SK-N-SH treated with all-trans-retinoic acid at 6 μM for 48 hours (cell line): ENCODE measurements around the gene SREBF2.

Source experiments
- ATAC-seq: fragments of 200-7000 bp; cut with Tn5 transposase; 3 replicates; pipeline ENCODE4 v1.9.1; 2020; ENCODE audit warnings: mild to moderate bottlenecking, moderate library complexity
- BACH2 ChIP-seq: fragments of 250-450 bp; sonication (Bioruptor Pico); IDR thresholded peaks from 2 replicates; pipeline ENCODE4 v1.9.0; 2021; ENCODE audit warnings: mild to moderate bottlenecking, borderline replicate concordance
- CSDC2 ChIP-seq: fragments of 250-450 bp; sonication (Bioruptor Pico); IDR thresholded peaks from 2 replicates; pipeline ENCODE4 v1.5.0; 2020; ENCODE audit warnings: mild to moderate bottlenecking, moderate library complexity
- ESRRG ChIP-seq: fragments of 250-450 bp; sonication (Bioruptor Pico); IDR thresholded peaks from 2 replicates; pipeline ENCODE4 v1.6.1; 2021; ENCODE audit warnings: mild to moderate bottlenecking
- GLIS3 ChIP-seq: fragments of 250-450 bp; sonication (Bioruptor Pico); IDR thresholded peaks from 2 replicates; pipeline ENCODE4 v1.5.0; 2020; ENCODE audit warnings: mild to moderate bottlenecking, moderate library complexity
- ISL1 ChIP-seq: fragments of 250-450 bp; sonication (Bioruptor Pico); IDR thresholded peaks from 2 replicates; pipeline ENCODE4 v2.1.2; 2022; ENCODE audit warnings: mild to moderate bottlenecking, moderate library complexity
- OSR1 ChIP-seq: fragments of 250-450 bp; sonication (Bioruptor Pico); IDR thresholded peaks from 2 replicates; pipeline ENCODE4 v1.8.0; 2022; ENCODE audit warnings: moderate library complexity, mild to moderate bottlenecking, inconsistent platforms
- PPARA ChIP-seq: fragments of 250-450 bp; sonication (Bioruptor Pico); IDR thresholded peaks from 2 replicates; pipeline ENCODE4 v1.5.0; 2020; ENCODE audit warnings: mild to moderate bottlenecking, borderline replicate concordance
- RARB ChIP-seq: fragments of 250-450 bp; sonication (Bioruptor Pico); IDR thresholded peaks from 2 replicates; pipeline ENCODE4 v1.8.0; 2021; ENCODE audit warnings: mild to moderate bottlenecking, moderate library complexity
- TCF4 ChIP-seq: fragments of 250-450 bp; sonication (Bioruptor Pico); IDR thresholded peaks from 2 replicates; pipeline ENCODE4 v1.8.0; 2021; ENCODE audit warnings: mild to moderate bottlenecking, moderate library complexity, borderline replicate concordance
- TOX ChIP-seq: fragments of 250-450 bp; sonication (Bioruptor Pico); IDR thresholded peaks from 2 replicates; pipeline ENCODE4 v1.8.0; 2021; ENCODE audit warnings: mild to moderate bottlenecking, moderate library complexity, borderline replicate concordance
- ZC3H10 ChIP-seq: fragments of 250-450 bp; sonication (Bioruptor Pico); IDR thresholded peaks from 2 replicates; pipeline ENCODE4 v1.5.1; 2021; ENCODE audit warnings: mild to moderate bottlenecking, moderate library complexity
- ZFP3 ChIP-seq: fragments of 250-450 bp; sonication (Bioruptor Pico); IDR thresholded peaks from 2 replicates; pipeline ENCODE4 v1.5.0; 2020; ENCODE audit warnings: mild to moderate bottlenecking, moderate library complexity
- ZFP30 ChIP-seq: fragments of 450-650 bp; formaldehyde crosslinking; IDR thresholded peaks from 2 replicates; pipeline ENCODE4 v1.5.0; 2022; ENCODE audit warnings: mild to moderate bottlenecking, moderate library complexity
- ZNF565 ChIP-seq: fragments of 450-650 bp; formaldehyde crosslinking; conservative IDR thresholded peaks from 2 replicates; pipeline ENCODE4 v1.5.0; 2020; ENCODE audit warnings: low read depth, mild to moderate bottlenecking, moderate library complexity
- ZNF70 ChIP-seq: fragments of 450-650 bp; formaldehyde crosslinking; IDR thresholded peaks from 2 replicates; pipeline ENCODE4 v1.5.0; 2020; ENCODE audit warnings: mild to moderate bottlenecking, moderate library complexity
- ZNF8 ChIP-seq: fragments of 450-650 bp; formaldehyde crosslinking; IDR thresholded peaks from 2 replicates; pipeline ENCODE4 v1.5.0; 2020; ENCODE audit warnings: mild to moderate bottlenecking, moderate library complexity
- TF ChIP-seq, protein P1 (sequence below): fragments of 250-450 bp; sonication (Bioruptor Pico); IDR thresholded peaks from 2 replicates; pipeline ENCODE4 v1.5.0; 2020; ENCODE audit warnings: mild to moderate bottlenecking, moderate library complexity
- TF ChIP-seq, protein P2 (sequence below): fragments of 250-450 bp; sonication (Bioruptor Pico); IDR thresholded peaks from 2 replicates; pipeline ENCODE4 v1.5.1; 2021; ENCODE audit warnings: mild to moderate bottlenecking, moderate library complexity
- TF ChIP-seq, protein P3 (sequence below): fragments of 250-450 bp; sonication (Bioruptor Pico); IDR thresholded peaks from 2 replicates; pipeline ENCODE4 v1.5.1; 2020; ENCODE audit warnings: low read depth, mild to moderate bottlenecking, moderate library complexity

SREBF2 gene

DNA sequence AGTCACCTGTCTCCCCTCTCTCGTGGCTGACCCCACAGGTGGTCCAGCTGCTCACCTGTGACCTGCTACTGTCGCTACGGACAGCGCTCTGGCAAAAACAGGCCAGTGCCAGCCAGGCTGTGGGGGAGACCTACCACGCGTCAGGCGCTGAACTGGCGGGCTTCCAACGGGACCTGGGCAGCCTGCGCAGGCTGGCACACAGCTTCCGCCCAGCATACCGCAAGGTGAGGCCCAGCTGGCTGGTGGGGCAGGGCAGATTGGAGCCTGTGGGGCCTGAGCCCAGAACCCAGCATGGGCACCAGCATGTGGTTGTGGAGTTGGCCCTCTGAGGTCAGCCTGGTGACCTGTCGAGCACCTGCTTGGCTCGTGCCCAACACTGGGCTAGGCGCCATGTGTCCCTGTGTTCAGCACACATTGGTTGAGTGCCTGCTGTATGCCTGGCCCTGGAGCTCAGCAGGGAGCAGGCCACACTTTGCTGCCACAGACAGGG is 70.1 kb downstream of the SREBF2 start (continued):
- TF ChIP-seq, protein P1, sequence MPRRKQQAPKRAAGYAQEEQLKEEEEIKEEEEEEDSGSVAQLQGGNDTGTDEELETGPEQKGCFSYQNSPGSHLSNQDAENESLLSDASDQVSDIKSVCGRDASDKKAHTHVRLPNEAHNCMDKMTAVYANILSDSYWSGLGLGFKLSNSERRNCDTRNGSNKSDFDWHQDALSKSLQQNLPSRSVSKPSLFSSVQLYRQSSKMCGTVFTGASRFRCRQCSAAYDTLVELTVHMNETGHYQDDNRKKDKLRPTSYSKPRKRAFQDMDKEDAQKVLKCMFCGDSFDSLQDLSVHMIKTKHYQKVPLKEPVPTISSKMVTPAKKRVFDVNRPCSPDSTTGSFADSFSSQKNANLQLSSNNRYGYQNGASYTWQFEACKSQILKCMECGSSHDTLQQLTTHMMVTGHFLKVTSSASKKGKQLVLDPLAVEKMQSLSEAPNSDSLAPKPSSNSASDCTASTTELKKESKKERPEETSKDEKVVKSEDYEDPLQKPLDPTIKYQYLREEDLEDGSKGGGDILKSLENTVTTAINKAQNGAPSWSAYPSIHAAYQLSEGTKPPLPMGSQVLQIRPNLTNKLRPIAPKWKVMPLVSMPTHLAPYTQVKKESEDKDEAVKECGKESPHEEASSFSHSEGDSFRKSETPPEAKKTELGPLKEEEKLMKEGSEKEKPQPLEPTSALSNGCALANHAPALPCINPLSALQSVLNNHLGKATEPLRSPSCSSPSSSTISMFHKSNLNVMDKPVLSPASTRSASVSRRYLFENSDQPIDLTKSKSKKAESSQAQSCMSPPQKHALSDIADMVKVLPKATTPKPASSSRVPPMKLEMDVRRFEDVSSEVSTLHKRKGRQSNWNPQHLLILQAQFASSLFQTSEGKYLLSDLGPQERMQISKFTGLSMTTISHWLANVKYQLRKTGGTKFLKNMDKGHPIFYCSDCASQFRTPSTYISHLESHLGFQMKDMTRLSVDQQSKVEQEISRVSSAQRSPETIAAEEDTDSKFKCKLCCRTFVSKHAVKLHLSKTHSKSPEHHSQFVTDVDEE = no peak
- TF ChIP-seq ZNF565 (CRISPR knock-in tag) (no peak), CSDC2 (no peak), PPARA (CRISPR knock-in tag) (no peak)
- TF ChIP-seq, all 23 proteins: peak for 0

DNA sequence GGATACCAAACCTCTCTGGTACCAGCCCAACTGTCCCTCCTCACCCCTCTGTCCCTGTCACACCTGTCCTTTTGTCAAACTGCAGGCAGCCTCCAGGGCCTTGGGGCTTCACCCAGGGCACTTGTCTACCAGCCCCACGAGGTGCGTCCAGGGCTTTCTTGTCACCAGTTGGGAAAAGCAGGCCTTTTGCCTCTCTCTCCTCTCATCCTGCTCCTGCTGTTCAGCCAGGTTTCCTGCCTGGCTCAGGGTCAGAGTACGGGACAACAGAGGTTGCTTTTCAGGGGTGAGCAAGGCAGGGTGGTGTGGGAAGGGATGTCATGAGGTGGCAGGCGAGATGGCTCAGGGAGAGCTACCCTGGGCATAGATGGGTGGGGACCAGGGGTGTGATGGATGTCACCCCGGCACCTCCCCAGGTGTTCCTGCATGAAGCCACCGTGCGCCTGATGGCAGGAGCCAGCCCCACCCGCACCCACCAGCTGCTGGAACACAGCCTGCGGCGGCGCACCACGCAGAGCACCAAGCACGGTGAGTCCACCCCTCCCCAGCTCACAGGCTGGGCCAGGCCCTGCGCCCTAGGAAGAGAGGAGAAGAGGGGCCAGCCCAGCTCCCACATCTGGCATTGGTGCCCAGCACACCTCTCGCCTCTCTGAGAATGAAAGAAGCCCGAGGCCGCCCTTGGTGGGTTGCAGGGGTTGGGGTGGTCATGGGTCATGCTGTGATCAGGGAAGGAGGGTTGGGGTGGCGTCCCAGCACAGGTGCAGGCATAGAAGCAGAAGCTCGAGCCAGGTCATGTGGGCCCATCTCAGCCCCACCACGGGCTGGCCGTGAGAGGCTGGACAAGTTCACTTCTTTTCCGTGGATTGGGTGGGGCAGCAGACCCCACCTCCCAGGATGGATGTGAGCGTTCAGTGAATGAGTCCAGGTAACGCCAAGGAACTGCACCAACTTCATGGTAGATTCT is 71.8 kb downstream of the SREBF2 start:
- TF ChIP-seq, protein P2, sequence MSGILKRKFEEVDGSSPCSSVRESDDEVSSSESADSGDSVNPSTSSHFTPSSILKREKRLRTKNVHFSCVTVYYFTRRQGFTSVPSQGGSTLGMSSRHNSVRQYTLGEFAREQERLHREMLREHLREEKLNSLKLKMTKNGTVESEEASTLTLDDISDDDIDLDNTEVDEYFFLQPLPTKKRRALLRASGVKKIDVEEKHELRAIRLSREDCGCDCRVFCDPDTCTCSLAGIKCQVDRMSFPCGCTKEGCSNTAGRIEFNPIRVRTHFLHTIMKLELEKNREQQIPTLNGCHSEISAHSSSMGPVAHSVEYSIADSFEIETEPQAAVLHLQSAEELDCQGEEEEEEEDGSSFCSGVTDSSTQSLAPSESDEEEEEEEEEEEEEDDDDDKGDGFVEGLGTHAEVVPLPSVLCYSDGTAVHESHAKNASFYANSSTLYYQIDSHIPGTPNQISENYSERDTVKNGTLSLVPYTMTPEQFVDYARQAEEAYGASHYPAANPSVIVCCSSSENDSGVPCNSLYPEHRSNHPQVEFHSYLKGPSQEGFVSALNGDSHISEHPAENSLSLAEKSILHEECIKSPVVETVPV (CRISPR knock-in tag) = no peak
- TF ChIP-seq TCF4 (CRISPR knock-in tag) = no peak
- no peak for TF ChIP-seq ESRRG (CRISPR knock-in tag)
- TF ChIP-seq, protein P1 = no peak
- no peak for TF ChIP-seq ZFP30 (CRISPR knock-in tag)
- TF ChIP-seq ZFP3 = no peak
- TF ChIP-seq ZC3H10 (CRISPR knock-in tag) = no peak
- TF ChIP-seq GLIS3 = no peak
- TF ChIP-seq, all 23 proteins: peak for 0
- ATAC-seq = no peak

DNA sequence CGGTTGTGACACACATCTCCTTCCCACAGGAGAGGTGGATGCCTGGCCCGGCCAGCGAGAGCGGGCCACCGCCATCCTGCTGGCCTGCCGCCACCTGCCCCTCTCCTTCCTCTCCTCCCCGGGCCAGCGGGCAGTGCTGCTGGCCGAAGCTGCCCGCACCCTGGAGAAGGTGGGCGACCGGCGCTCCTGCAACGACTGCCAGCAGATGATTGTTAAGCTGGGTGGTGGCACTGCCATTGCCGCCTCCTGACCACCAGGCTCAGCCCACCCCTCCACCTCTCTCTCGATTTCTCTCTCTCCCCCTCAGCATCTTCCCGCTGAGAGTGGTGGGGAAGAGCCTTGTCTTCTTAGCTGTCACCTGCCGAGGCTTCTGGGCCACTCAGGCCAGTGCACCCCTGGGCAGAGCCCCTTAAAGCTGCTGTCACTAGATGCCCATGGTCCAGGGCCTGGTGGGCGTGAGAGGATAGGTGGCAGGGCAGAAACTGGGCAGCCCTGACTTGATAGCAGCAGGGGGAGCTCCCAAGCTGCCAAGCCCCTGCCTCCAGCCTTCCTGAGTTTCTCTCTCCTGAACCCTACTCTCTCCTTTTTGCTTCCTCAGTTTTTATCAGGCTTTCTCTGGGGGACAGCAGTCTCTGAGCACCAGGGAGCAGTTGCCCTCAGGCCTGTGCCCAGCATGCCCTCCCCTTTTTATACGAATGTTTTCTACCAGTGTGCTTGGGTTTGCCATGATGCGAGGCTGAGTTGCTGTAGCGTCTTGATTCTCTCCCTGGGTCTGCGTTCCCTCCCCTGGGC is 72.7 kb downstream of the SREBF2 start:
- no peak for TF ChIP-seq ZNF8 (CRISPR knock-in tag)
- TF ChIP-seq ZC3H10 (CRISPR knock-in tag) = no peak
- no peak for TF ChIP-seq ZFP30 (CRISPR knock-in tag)
- no peak for TF ChIP-seq CSDC2
- TF ChIP-seq ZNF565 (CRISPR knock-in tag) = no peak
- TF ChIP-seq, protein P3, sequence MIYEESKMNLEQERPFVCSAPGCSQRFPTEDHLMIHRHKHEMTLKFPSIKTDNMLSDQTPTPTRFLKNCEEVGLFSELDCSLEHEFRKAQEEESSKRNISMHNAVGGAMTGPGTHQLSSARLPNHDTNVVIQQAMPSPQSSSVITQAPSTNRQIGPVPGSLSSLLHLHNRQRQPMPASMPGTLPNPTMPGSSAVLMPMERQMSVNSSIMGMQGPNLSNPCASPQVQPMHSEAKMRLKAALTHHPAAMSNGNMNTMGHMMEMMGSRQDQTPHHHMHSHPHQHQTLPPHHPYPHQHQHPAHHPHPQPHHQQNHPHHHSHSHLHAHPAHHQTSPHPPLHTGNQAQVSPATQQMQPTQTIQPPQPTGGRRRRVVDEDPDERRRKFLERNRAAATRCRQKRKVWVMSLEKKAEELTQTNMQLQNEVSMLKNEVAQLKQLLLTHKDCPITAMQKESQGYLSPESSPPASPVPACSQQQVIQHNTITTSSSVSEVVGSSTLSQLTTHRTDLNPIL (CRISPR knock-in tag) = no peak
- TF ChIP-seq GLIS3 = no peak
- no peak for TF ChIP-seq ISL1
- no peak for TF ChIP-seq ESRRG (CRISPR knock-in tag)
- no peak for ATAC-seq

DNA sequence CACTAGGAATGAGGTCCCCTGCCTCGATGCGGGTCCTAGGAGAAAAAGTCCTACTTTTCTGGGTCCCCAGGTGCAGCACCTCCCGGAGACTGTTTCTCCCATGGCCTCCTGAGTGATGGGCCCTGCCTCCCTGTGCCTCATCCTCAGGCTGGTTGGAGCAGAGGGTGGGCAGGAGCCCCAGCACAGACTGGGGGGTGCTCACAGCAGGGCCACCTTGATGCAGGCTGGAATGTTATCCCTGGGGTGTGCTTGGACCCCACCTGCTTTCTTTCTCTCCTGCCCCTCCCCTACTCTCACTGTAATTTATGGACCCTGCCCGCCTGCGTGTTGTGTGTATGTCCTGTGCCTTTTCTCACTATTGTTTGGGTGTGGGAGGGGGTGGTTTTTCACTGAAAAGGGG is 73.9 kb downstream of the SREBF2 start:
- no peak for TF ChIP-seq ZC3H10 (CRISPR knock-in tag)
- no peak for TF ChIP-seq ZNF70 (CRISPR knock-in tag)
- no peak for TF ChIP-seq GLIS3
- TF ChIP-seq OSR1 (CRISPR knock-in tag) = no peak
- no peak for TF ChIP-seq PPARA (CRISPR knock-in tag)
- TF ChIP-seq TOX (CRISPR knock-in tag) = no peak
- TF ChIP-seq TCF4 (CRISPR knock-in tag) = no peak
- TF ChIP-seq, protein P3 (CRISPR knock-in tag) = no peak
- no peak for TF ChIP-seq ZFP3
- no peak for TF ChIP-seq RARB
- no peak for TF ChIP-seq BACH2 (CRISPR knock-in tag)
- TF ChIP-seq CSDC2 = no peak
- no peak for ATAC-seq
